ENCODE results near the gene SOX6.

DNA sequence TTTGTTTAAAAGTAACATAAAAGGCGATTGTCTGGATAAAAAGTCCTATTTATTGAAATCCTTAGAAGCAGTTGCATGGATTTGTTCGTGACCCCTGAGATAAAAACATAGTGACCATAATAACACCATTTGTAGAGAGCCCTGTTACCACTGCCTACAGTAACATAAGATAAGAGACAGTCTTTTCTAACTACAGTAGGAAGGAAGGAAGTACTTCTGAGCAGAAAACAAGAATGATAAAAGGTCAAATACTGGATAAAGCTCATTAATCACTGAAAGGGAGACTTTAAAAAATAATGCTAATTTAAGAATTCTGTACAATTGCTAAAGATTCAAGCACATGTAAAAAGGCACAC lies 47.1 kb upstream of the SOX6 start:
- TF ChIP-seq, protein P1, sequence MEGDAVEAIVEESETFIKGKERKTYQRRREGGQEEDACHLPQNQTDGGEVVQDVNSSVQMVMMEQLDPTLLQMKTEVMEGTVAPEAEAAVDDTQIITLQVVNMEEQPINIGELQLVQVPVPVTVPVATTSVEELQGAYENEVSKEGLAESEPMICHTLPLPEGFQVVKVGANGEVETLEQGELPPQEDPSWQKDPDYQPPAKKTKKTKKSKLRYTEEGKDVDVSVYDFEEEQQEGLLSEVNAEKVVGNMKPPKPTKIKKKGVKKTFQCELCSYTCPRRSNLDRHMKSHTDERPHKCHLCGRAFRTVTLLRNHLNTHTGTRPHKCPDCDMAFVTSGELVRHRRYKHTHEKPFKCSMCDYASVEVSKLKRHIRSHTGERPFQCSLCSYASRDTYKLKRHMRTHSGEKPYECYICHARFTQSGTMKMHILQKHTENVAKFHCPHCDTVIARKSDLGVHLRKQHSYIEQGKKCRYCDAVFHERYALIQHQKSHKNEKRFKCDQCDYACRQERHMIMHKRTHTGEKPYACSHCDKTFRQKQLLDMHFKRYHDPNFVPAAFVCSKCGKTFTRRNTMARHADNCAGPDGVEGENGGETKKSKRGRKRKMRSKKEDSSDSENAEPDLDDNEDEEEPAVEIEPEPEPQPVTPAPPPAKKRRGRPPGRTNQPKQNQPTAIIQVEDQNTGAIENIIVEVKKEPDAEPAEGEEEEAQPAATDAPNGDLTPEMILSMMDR (IDR thresholded peaks at IDR 0.05), result no peak
- TF ChIP-seq POLR2A (IDR thresholded peaks at IDR 0.05), result no peak
